Raji (cell line): Measurements from ENCODE around the gene CARM1.

Source experiments
- POLR2A ChIP-seq: IDR thresholded peaks from 2 replicates; pipeline ENCODE4 v1.6.1; 2011; ENCODE audit warnings: low read depth, low read length, control low read depth; ENCODE audit not compliant: insufficient read depth

CARM1 gene

DNA sequence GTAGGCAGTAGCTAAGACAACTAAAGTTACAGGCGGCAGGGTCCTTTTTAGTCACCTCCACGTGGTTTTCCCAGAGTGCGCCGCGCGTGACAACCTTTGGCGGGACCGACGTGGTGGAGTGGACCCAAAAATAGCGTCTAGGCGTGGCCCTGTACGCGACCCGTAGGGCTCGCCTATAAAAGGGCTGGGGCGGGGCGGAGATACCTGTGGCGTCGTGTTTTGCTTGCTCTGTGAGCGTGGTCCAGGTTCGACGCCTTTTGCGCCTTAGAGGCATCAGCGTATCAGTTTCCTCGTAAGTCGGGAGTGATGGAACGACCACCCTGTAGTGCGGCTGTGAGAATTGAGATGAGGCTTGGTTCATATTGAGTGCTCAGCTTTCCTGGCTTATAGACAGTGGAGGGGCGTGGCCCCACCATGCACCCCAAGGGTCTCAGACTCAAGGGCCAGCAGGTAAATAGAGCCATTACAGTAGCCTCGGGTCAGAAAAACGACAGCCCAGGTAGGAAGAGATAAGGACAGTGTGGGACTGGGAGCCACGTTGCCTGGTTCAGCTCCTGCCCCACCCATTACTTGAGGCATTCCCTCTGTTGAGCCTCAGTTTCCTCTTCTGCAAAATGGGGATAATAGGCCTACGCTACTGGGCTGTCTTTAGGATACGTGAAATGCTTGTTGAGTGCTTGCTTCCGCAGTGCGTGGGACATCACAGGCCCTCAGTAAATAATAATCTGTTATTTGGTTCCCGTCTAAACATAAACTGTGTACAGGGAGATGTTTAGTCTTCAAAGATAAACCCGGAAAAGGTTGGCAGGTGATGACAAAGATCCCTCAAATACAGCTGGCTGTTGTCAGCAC, 34.6 kb upstream of the CARM1 start:
- TF ChIP-seq POLR2A = no peak

DNA sequence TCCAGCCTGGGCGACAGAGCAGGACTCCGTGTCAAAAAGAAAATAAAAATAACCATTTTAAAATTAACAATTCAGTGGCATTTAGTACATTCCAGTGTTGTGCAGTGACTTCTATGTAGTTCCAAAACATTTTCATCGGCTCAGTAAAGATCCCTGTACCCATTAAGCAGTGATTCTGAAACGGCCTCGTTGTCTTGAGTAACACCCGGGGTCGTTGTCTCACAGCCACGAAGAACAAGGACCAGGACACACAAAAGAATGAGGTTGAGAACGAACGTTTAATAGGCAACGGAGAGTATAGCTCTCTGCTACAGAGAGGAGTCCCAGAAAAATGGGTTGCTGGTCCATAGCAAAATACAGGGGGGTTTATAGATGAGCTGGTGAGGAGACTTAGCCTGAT, 33.0 kb upstream of the CARM1 start:
- peak; percentile 25; the same call in 1 of the 2 replicates for TF ChIP-seq POLR2A

- TF ChIP-seq POLR2A = no peak
Observed at GRCh38 chr19:10839114-10840050, 32.0 kb upstream of the CARM1 start.

DNA sequence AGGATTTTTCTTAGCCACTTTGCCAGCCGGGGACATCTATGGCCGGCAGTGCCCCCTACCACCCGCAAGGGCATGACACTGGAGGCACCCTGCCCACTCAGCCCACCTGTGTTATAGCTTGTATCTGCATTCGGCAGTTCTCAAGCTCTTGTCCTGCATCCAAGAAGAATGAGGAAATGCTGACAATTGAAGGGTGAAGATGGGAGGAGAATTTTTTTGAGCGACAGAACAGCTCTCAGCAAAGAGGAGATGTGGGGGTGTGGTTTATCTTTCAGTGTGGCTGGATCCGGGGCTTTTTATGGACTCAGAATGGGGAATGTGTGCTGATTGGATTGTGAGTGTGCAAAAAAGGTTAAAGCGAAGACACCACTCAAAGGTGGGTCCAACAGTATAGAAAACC, 28.6 kb upstream of the CARM1 start:
- no peak for TF ChIP-seq POLR2A

GRCh38 chr19:10846500-10847202, 24.7 kb upstream of the CARM1 start:
- TF ChIP-seq POLR2A = no peak

GRCh38 chr19:10848230-10848856, 23.0 kb upstream of the CARM1 start, which contains the start of gene C19orf38:
Gene C19orf38, plus strand, starts transcription at chr19:10848415. Its CDS starts 94 bp downstream, at chr19:10848509.
- TF ChIP-seq POLR2A = no peak

GRCh38 chr19:10850631-10851030, 20.7 kb upstream of the CARM1 start:
- TF ChIP-seq POLR2A = no peak

DNA sequence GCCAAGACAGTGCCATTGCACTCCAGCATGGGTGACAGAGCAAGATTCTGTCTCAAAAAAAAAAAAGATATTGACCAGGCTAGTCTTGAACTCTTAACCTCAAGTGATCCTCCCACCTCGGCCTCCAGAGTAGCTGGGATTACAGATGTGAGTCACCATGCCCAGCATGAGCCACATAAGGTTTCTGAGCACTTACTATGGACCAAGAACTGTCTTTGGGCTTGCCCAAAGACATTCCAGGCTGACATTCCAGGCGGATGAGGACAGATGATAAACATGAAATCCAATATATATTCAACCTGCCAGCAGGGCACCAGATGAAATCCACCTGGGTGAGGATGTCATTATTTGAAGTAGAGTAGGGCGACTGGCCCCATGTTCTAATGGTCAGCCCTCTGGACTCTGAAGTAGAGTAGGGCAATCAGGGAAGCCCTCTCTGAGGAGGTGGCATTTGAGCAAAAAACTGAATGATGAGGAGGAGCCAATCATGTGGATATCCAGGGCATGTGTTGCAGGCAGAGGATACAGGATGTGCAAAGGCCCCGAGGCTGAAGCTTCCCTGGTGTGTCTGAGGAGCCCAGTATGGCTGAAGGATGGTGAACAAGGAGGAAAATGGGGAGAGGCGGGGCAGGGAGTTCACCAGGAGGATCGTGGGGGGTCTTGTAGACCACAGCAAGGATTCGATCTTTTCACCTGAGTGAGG, 19.1 kb upstream of the CARM1 start:
- TF ChIP-seq POLR2A = no peak

GRCh38 chr19:10852941-10853340, 18.4 kb upstream of the CARM1 start:
- no peak for TF ChIP-seq POLR2A

DNA sequence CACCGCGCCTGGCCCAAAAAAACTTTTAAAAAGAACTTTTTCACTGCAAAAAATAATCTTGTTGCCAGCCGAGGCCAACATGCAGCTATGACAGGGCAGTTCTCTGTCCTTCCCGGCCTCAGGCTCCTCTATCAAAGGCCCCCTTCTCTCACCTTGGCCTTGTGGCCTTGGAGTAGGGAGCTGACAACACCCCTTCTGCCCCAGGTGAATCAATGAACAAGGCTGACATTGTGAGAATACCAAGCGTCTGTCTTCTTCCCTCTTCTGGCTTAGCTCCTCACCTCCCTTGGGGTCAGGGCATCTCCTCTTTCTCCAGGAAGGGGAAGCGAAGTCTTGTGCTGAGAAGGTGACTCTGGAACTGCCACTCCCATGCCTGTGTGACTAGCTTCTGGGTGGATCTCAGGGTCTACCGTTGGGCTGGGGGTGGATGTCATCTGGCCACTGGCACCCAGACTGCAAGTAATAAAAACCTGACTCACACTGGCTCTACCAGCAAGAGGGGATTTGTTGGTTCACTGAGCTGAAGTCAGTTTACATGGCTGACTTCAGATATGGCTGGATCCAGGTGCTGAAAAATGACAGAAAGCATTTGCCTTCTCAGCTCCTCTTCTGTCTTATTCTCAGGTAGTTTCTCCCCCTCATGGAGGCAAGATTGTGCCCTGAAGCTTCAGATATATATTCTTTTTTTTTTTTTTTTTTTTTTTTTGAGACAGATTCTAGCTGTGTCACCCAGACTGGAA, 16.8 kb upstream of the CARM1 start:
- no peak for TF ChIP-seq POLR2A

DNA sequence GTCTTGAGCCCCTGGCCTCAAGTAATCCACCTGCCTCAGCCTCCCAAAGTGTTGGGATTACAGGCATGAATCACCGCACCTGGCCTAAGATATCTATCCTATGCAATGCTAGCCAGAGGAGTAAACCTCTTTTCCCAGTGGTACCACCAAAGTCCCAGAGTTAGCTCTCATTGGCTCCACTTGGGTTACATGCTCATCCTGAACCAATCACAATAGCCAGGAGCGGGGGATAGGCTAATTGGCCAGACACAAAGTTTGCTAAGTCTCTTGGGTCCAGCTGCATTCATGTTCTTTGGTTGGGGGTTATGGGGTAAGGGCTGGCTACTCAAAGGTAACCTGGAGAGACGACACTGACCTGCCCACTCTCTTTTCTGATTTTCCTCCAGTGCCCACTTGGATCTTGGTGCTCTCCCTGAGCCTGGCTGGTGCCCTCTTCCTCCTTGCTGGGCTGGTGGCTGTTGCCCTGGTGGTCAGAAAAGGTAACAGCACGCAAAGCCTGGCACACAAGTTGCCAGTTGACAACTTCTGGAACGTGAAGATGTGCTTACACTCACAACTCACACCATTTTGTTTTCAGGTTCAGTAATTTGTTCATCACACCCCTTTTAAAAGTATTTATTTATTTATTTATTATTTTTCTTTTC, 15.4 kb upstream of the CARM1 start:
- no peak for TF ChIP-seq POLR2A

DNA sequence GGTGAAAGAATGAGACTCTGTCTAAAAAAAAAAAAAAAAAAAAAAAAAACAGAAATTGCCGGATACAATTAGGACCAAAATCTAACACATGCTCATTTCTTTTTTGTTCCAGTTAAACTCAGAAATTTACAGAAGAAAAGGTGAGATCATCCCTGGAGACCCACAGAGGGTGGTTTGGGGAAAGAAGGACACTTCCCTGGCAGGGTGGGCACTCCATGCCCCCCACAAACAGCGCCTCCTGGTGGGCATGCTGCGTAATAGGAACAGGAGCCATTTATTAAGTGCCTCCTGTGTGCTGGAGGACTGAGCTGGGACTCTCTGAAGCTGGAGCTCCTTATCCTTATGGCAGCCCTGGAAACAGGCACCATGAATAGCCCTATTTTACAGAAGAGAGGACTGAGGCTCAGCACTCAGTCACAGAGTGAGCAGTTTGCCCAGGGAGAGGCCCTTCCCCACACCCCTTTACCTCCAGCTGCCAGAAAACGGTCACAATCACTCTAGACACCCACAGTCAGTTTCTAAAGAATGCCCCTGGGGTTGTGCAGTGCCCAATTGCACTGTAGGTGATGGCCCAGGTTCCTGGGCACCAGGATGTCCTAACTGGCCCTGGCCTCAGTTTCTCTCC, 13.0 kb upstream of the CARM1 start:
- no peak for TF ChIP-seq POLR2A
